MM.1S (cell line): Measurements from ENCODE around the gene BACH2.

Experiments
- DNase-seq: peaks from one replicate; pipeline ENCODE4 v3.0.0-alpha.2; 2015
- H2AFZ ChIP-seq: fragments of 300-600 bp; sonication (generic); 2 replicates; pipeline ENCODE4 v1.6.0; 2016; ENCODE audit warnings: antibody characterized with exemption, low read length
- H3F3A ChIP-seq: fragments of 300-600 bp; sonication (generic); 2 replicates; pipeline ENCODE4 v1.6.1; 2016; ENCODE audit warnings: mild to moderate bottlenecking, antibody characterized with exemption, low read length, moderate library complexity, mixed read lengths; ENCODE audit not compliant: insufficient read depth
- H3K27ac ChIP-seq: fragments of 300-600 bp; sonication (generic); 2 replicates; pipeline ENCODE4 v1.5.1; 2016; ENCODE audit warnings: mild to moderate bottlenecking, low read length
- H3K27me3 ChIP-seq: fragments of 300-600 bp; sonication (generic); replicated peaks from 2 replicates; pipeline ENCODE4 v1.6.0; 2016; ENCODE audit warnings: low read length; ENCODE audit not compliant: insufficient read depth
- H3K36me3 ChIP-seq: fragments of 300-600 bp; sonication (generic); replicated peaks from 2 replicates; pipeline ENCODE4 v1.6.1; 2016; ENCODE audit warnings: mild to moderate bottlenecking, low read length, mixed read lengths; ENCODE audit not compliant: insufficient read depth
- H3K4me1 ChIP-seq: fragments of 300-600 bp; sonication (generic); 2 replicates; pipeline ENCODE4 v1.6.1; 2016; ENCODE audit warnings: low read length, mixed read lengths
- H3K4me2 ChIP-seq: fragments of 300-600 bp; sonication (generic); 2 replicates; pipeline ENCODE4 v1.6.0; 2016; ENCODE audit warnings: low read depth, low read length
- H3K4me3 ChIP-seq: fragments of 300-600 bp; sonication (generic); 2 replicates; pipeline ENCODE4 v1.5.1; 2016; ENCODE audit warnings: low read length, mixed read lengths
- H3K79me2 ChIP-seq: fragments of 300-600 bp; sonication (generic); 2 replicates; pipeline ENCODE4 v1.6.1; 2016; ENCODE audit warnings: mixed run types, low read length, mixed read lengths
- H3K9ac ChIP-seq: fragments of 300-600 bp; sonication (generic); 2 replicates; pipeline ENCODE4 v1.6.1; 2016; ENCODE audit warnings: low read length, mixed read lengths
- H3K9me2 ChIP-seq: fragments of 300-600 bp; sonication (generic); replicated peaks from 2 replicates; pipeline ENCODE4 v1.6.1; 2016; ENCODE audit warnings: mild to moderate bottlenecking, low read length, mixed read lengths; ENCODE audit not compliant: insufficient read depth
- H3K9me3 ChIP-seq: fragments of 300-600 bp; sonication (generic); replicated peaks from 2 replicates; pipeline ENCODE4 v1.6.1; 2016; ENCODE audit warnings: mild to moderate bottlenecking, low read length, mixed read lengths; ENCODE audit not compliant: insufficient read depth
- H4K20me1 ChIP-seq: fragments of 300-600 bp; sonication (generic); 2 replicates; pipeline ENCODE4 v1.6.1; 2016; ENCODE audit warnings: mild to moderate bottlenecking, low read length, moderate library complexity, mixed read lengths; ENCODE audit not compliant: insufficient read depth
- CTCF ChIP-seq: fragments of 300-600 bp; sonication (generic); IDR thresholded peaks from 2 replicates; pipeline ENCODE4 v1.5.1; 2016; ENCODE audit warnings: antibody characterized with exemption, low read length, mixed read lengths
- EZH2 ChIP-seq: fragments of 300-600 bp; sonication (generic); optimal IDR thresholded peaks from 2 replicates; pipeline ENCODE3; 2017; ENCODE audit warnings: low read depth, mild to moderate bottlenecking, antibody characterized with exemption, low read length, mixed read lengths
- EZH2phosphoT487 ChIP-seq: fragments of 300-600 bp; sonication (generic); IDR thresholded peaks from 2 replicates; pipeline ENCODE4 v1.6.1; 2018; ENCODE audit warnings: antibody characterized with exemption, low read length

BACH2 gene

GRCh38 chr6:90241229-90241880 is 55.3 kb downstream of the BACH2 start:
- Histone ChIP-seq H3K4me1 (no peaks in the 10 kb centered on the region), H3K36me3 (no peaks in the 10 kb centered on the region), H3K27ac (no peak overlapping the region), H3K27me3 (no peaks in the 10 kb centered on the region), H3K9me2 (no peaks in the 10 kb centered on the region), H2AFZ (no peak overlapping the region), H3K79me2 (no peaks in the 10 kb centered on the region), H4K20me1 (no peaks in the 10 kb centered on the region), H3K9ac (no peak overlapping the region), H3K4me2 (no peak overlapping the region), H3F3A (no peaks in the 10 kb centered on the region), H3K4me3 (no peak overlapping the region), H3K9me3 (no peaks in the 10 kb centered on the region)
- DNase-seq: no peak
- TF ChIP-seq EZH2: no peak
- TF ChIP-seq EZH2phosphoT487: no peak
- TF ChIP-seq CTCF: no peak

DNA sequence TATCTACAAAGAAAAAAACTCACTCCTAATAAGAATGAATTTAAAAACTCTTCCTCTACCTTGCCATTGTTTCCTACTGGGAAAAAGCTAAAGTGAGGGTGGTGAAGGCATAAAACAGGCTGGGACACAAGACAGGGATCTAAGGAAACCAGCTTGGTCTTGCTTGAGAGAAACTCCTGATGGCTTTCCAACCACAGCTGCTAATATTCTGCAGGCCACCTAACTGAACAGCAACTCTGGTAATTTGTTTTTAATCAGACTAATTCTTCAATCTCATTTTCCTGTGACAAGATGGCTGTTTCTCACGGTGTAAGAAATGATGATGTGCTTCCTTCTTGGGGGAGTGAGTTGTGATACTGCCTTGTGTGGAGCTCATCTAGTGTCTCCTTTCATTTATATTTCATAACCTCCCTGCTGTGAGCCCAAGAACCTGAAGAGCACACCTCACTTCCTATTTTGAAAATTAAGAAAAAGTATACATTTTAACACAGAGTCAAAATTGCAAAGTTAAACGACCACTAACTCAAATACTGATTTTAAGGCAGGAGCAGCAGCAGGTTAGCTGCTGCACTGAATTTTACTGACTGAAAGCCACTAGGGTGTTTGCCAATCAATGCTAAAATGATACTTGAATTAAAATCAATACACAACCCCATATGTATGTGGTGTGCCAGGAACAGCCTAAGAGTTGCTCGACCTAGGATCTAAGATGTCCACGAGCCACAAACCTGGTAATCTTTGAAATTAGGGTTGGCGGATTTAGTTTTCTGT is 58.0 kb downstream of the BACH2 start:
- H3K36me3 ChIP-seq: no peaks in the 10 kb centered on the region

GRCh38 chr6:90237350-90237990 is 59.2 kb downstream of the BACH2 start:
- DNase-seq: no peak
- Histone ChIP-seq H3K4me2 (no peak overlapping the region), H3K4me1 (peaks cover 2% of the 10 kb centered on the region; the same call in 1 of the 2 replicates), H3K9me3 (no peaks in the 10 kb centered on the region), H4K20me1 (no peaks in the 10 kb centered on the region), H3F3A (no peaks in the 10 kb centered on the region), H3K27me3 (no peaks in the 10 kb centered on the region), H3K4me3 (no peak overlapping the region), H3K27ac (no peak overlapping the region), H3K36me3 (no peaks in the 10 kb centered on the region), H3K9me2 (no peaks in the 10 kb centered on the region), H2AFZ (no peak overlapping the region), H3K79me2 (no peaks in the 10 kb centered on the region), H3K9ac (no peak overlapping the region)
- TF ChIP-seq EZH2: no peak
- TF ChIP-seq CTCF: no peak
- no peak for TF ChIP-seq EZH2phosphoT487

More for the DNA sequence above, 58.0 kb downstream of the BACH2 start:
- Histone ChIP-seq H4K20me1 (no peaks in the 10 kb centered on the region), H3K9ac (no peak overlapping the region), H3K4me2 (no peak overlapping the region), H2AFZ (no peak overlapping the region), H3K9me3 (no peaks in the 10 kb centered on the region), H3K4me1 (no peaks in the 10 kb centered on the region), H3F3A (no peaks in the 10 kb centered on the region), H3K79me2 (no peaks in the 10 kb centered on the region), H3K27me3 (no peaks in the 10 kb centered on the region), H3K9me2 (no peaks in the 10 kb centered on the region), H3K4me3 (no peak overlapping the region), H3K27ac (no peak overlapping the region)
- DNase-seq: no peak
- no peak for TF ChIP-seq EZH2phosphoT487
- no peak for TF ChIP-seq EZH2
- TF ChIP-seq CTCF: no peak
